Measurements from ENCODE around the gene LRMDA.

- no peak for TF ChIP-seq CTCF (conservative IDR thresholded peaks at IDR 0.05; ENCODE audit: low read depth, low read length)
- TF ChIP-seq CHD1 (IDR thresholded peaks at IDR 0.05; ENCODE audit: low read depth, low read length), result no peak
- no peak for TF ChIP-seq RCOR1 (IDR thresholded peaks at IDR 0.05; ENCODE audit: insufficient replicate concordance, low read length)
- TF ChIP-seq POLR2A (IDR thresholded peaks at IDR 0.05; ENCODE audit: low read depth, low read length), result no peak
- no peak for TF ChIP-seq MXI1 (IDR thresholded peaks at IDR 0.05; ENCODE audit: borderline replicate concordance, low read depth, low read length)
- no peak for TF ChIP-seq RFX5 (IDR thresholded peaks at IDR 0.05; ENCODE audit: low read depth, low read length)
Observed at GRCh38 chr10:76282061-76283025, 850.9 kb downstream of the LRMDA start.

Measured in IMR-90 (cell line).